AG04449 (cell line): ENCODE measurements around the gene ZNF609.

Experiments used
- CTCF ChIA-PET: fragments of 350-600 bp; formaldehyde crosslinking; extraction: SDS; loops from one replicate; lab custom pipeline; 2021; ENCODE audit warnings: antibody characterized with exemption; lab: Yijun Ruan, JAX
- POLR2A ChIA-PET: fragments of 400-600, 350-600 bp; formaldehyde crosslinking; extraction: SDS; loops from one replicate; lab custom pipeline; 2020; ENCODE audit warnings: antibody characterized with exemption, inconsistent platforms; lab: Yijun Ruan, JAX
- DNase-seq: peaks from one replicate; pipeline ENCODE4 v3.0.0-alpha.2; 2010; ENCODE audit warnings: low read depth, low spot score
- H3K4me3 ChIP-seq: 2 replicates; pipeline ENCODE4 v1.5.1; 2011; ENCODE audit warnings: low read depth, mild to moderate bottlenecking, control low read depth, low read length
- TF ChIP-seq, protein P1 (sequence below): IDR thresholded peaks from one replicate; pipeline ENCODE4 v1.5.1; 2011; ENCODE audit warnings: mild to moderate bottlenecking, moderate library complexity, low read length, control low read depth, inconsistent platforms; ENCODE audit not compliant: insufficient read depth; ENCODE audit errors: missing control alignments

The ZNF609 gene

DNA sequence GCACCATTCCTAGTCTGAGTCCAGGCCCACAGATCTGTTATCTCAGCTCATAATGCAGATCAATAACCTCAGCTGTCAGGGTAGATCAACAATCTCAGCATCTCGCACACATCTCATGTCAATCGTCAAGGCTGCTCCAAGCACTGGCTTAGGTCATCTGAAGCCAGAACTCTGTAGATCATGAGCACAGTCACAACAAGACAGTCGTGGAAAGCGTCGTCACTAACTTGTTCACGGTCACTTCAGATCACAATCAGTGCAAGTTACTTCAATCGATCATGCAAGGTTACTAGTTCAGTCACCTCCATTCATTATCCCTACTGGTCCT lies 243.2 kb downstream of the ZNF609 start:
- H3K4me3 ChIP-seq: peak overlapping the region; percentile 76
- no peak for DNase-seq
- CTCF ChIA-PET: interaction anchor here (6.3 kb wide), 1 partner anchor 26 kb away, joined by 40 read pairs; no protein-coding TSS in a partner anchor

DNA sequence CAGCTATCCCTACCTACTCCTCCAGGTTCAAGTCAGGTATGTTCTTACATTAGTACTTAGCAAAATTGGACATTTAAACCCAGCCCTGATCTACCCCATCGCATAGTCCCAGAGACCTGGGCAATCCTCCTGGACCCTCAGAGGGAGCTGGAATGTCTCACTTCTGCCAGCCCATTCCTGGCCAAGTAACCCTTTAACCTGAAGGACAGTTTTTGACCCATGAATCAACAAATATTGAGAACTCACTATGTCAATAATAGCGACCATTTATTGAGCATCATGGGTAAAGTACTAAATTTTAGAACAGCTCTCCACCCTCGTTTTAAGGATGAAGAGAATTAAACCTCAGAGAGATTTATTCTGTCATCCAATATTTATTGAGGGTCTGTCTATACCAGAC lies 244.6 kb downstream of the ZNF609 start:
- ChIA-PET CTCF (interaction anchor here (0.9 to 6.3 kb wide), 5 partner anchors 10 to 35 kb away, joined by 3 to 40 read pairs (median 5); no protein-coding TSS in a partner anchor), POLR2A (no interaction called here)
- no peak overlapping the region for H3K4me3 ChIP-seq
- TF ChIP-seq, protein P1, sequence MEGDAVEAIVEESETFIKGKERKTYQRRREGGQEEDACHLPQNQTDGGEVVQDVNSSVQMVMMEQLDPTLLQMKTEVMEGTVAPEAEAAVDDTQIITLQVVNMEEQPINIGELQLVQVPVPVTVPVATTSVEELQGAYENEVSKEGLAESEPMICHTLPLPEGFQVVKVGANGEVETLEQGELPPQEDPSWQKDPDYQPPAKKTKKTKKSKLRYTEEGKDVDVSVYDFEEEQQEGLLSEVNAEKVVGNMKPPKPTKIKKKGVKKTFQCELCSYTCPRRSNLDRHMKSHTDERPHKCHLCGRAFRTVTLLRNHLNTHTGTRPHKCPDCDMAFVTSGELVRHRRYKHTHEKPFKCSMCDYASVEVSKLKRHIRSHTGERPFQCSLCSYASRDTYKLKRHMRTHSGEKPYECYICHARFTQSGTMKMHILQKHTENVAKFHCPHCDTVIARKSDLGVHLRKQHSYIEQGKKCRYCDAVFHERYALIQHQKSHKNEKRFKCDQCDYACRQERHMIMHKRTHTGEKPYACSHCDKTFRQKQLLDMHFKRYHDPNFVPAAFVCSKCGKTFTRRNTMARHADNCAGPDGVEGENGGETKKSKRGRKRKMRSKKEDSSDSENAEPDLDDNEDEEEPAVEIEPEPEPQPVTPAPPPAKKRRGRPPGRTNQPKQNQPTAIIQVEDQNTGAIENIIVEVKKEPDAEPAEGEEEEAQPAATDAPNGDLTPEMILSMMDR: no peak
- no peak for DNase-seq

More for the DNA sequence above, 243.2 kb downstream of the ZNF609 start:
- POLR2A ChIA-PET: interaction anchor here (0.6 kb wide), 1 partner anchor 348 kb away, joined by 3 read pairs; no protein-coding TSS in a partner anchor
- TF ChIP-seq, protein P1: no peak

DNA sequence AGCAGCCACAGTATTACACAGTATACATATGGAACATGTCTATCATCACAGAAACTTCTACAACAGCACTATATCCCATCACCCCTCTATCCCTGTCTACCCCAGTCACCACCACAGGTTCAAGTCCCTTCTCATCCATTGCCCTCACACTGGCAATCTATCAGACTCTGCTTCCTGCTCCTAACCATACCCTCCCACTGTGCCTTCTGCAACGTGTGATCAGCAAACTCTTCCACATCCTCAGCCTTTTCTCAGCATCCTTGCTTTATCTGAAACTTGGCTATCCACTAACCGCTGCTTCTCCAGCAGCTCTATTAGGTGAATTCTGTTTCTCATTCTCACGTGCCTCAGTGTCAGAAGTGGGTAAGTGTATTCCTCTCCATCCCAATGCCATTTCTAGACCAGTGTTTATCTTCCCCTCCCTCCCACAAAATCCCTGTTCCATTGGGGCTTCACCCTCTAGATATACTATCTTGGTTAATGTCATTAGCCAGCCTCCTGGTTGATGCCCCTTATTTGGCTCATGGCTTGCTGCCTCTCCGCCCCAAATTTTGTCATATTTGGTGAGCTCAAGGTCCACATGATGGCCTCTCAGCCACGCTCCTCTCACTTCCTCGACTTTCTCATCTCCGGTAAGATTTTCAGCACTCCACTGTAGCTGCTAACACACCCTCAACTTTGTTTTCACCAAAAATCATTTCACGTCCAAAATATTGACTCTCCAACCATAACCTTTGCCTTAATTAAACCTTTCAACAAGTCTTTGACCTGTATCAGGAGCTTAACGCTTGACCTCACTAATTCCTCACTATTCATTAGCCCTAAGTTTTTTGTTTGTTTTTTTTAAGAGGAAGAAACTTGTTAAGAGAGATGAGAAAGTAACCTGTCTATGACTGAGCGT lies 245.9 kb downstream of the ZNF609 start:
- TF ChIP-seq, protein P1: no peak
- ChIA-PET CTCF (interaction anchor here (0.7 to 6.3 kb wide), 3 partner anchors 17 to 23 kb away, joined by 3 to 40 read pairs (median 6); no protein-coding TSS in a partner anchor), POLR2A (no interaction called here)
- no peak for DNase-seq
- no peak overlapping the region for H3K4me3 ChIP-seq

DNA sequence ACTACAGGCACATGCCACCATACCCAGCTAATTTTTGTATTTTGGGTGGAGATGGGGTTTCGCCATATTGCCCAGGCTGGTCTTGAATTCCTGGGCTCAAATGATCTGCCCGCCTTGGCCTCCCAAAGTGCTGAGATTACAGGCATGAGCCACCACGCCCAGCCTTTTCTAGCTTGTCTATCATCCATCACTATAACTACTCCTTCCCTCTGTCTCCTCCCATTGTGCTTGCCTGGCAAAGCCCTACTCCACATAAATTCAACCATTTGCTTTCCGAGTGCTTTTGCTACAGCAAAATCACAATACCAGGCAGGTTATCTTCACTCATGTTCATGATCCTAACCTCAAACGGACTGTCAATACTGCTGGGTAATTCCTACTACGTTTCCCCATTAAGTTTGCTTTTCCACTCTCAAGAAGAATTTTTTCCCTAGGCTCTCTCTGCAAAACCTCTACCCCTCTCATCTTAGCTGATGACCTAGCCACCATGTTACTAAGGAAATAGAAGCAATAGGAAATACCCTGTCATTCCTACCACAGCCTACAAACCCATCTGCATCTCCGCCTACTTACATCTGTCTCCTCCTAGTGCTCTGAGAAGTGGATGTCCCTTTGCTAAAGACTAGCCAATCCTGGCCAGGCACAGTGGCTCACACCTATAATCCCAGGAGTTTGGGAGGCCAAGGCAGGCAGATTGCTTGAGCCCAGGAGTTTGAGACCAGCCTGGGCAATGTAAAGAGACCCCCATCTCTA lies 250.5 kb downstream of the ZNF609 start:
- ChIA-PET POLR2A (interaction anchor here (0.6 kb wide), 1 partner anchor 317 kb away, joined by 4 read pairs; no protein-coding TSS in a partner anchor), CTCF (interaction anchor here (0.8 to 1.1 kb wide), 2 partner anchors 17 to 24 kb away, joined by 3 to 4 read pairs; no protein-coding TSS in a partner anchor)
- DNase-seq: no peak
- no peak overlapping the region for H3K4me3 ChIP-seq
- TF ChIP-seq, protein P1: no peak

DNA sequence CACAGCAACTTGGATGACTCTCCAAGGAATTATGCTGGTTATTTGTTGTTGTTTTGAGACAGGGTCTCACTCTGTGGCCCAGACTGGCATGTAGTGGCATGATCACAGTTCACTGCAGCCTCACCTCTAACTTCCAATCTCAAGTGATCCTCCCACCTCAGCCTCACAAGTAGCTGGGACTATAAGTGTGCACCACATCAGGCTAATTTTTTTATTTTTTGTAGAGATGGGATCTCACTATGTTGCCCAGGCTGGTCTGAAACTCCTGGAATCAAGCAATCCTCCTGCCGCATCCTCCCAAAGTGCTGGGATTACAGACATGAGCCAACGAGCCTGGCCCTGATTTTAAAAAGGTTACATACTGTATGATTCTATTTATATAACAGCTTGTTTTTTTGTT lies 252.0 kb downstream of the ZNF609 start:
- TF ChIP-seq, protein P1: no peak
- CTCF ChIA-PET: interaction anchor here (0.8 to 2.0 kb wide), 4 partner anchors 16 to 20 kb away, joined by 3 to 15 read pairs (median 5); no protein-coding TSS in a partner anchor
- DNase-seq: no peak
- POLR2A ChIA-PET: interaction anchor here (0.5 kb wide), 1 partner anchor 277 kb away, joined by 3 read pairs; no protein-coding TSS in a partner anchor
- H3K4me3 ChIP-seq: no peak overlapping the region
